ENCODE measurements around the gene EPHB6.

Gene EPHB6

DNA sequence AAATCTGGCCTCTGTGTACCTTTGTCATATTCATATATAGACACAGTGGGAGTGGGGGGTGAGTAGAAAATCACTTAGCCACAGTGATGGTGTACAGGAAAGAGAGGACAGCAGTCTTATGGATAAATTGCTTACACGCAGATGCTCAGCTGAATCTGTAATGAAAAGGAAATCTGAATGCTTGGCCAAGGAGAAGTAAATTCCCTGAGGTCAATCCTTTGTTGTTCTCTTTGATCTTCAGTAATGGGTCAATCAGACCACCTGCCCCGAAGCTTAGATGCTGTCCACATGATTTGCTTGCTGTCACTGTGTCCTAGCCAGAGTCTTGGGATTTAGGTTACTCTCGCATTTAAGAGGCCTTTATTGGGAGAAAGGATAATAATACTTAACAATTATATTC is 18.4 kb upstream of the EPHB6 start:
- DNase-seq = no peak

DNA sequence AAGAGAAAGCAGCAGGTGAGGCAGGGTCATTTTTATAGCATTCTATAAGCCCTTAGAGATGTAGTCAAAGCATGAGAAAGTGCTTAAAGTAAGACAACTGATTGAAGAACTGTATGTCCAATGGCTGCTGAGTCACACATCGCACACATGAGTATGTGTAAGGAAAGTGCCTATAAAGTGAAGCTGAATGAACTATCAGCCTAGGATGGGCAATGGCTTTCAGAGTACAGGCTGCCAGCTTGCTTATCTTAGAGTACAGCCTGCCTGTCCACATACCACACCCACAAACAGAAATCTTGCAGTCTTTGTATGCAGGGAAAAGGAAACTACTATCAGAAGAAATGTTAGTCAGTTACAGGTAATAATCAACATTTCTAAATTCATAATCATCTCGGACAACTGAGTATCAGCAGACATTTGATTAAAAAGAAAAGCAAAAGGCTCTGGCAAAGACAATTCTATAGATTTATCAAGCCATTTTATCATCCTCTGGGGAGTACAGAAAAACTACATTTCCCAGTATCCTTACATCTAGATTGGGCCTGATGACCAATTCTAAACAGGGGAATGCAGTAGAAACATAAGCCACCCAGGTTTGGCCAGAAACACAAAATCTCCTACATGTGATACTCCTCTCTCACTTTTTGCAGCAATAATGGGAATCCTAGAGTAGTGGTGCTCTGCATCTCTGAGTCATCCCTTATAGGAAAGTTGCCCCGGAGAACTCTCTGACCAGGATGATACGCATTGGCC is 16.2 kb upstream of the EPHB6 start:
- no peak for DNase-seq

DNA sequence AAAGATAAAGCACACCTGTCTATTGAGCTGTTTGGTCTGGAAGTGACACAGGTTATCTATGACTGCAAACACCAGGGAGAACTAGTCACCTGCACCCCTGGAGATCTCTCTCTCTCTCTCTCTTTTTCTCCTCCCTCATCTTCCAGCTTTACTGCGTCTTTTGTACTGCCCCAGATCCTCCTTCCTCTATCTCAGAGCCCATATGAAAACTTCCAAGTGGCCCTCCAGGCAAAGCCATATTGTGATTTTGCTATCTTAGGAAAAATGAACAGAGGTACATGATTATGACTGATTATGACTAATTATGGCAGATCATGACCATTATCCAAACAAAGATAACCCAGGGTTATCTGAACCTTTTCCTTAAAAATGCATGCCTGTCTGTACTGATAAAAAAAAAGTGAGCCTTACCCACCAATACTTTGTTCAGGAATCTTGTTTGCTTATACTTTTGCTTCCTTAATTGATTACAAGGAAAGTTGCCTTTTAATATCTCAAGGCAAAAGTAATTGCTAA is 12.6 kb upstream of the EPHB6 start:
- no peak for DNase-seq

DNA sequence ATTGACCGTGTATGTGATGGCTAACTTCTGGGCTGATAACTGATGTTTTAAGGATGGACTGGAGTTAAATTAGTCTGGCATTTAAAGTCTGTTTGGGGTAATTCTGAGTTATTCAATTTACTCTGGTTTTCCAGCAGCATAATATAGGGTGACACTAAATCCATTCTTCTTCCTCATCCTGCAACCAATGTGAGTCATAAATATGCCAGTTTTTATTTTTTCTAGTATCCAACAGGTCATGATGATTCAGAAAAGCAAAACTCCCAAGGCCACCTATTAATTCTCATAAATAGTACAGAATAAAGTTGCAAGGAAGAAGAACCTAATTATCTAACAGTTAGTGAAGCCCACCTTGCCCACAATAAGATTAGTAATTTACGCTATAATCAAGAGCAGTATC is 7.5 kb upstream of the EPHB6 start:
- DNase-seq = no peak

DNA sequence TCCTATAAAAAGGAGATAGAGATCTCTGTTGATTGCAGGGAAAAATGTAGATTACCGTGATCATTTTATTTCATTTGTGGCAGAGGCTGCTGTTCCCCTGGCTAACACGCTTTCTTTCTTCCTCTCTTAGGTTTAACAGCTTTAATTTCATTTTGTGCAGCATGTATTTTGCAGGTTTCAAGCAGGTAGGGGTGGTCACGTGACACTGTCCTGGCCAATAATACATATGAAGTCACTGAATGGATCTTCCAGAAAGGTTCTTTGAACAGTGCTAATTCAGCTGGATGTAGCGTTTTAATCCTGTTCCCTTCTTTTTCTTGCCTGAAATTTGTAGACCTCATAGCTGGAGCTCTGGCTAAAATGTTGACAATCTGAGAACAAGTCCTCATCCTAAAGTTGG is 3.6 kb upstream of the EPHB6 start:
- DNase-seq = no peak

DNA sequence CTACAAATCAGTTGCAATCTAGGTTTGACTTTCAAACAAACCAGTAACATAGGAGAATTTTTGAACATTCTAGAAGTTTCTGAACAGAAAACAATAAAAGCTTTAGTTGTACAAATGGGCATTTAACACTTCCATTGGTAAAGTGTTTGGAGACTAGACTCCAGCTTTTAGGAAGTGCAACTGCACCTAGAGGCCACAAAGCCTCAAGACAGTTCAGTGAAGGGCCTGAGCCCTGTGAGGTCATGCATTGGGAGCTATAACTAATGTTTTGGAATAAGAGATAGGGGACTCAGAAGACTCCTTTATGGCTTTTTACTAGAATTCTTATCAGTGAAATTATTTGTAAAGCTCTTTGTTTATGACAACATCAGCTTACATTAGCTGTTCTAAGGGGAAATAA is 3.0 kb upstream of the EPHB6 start:
- DNase-seq = no peak

DNA sequence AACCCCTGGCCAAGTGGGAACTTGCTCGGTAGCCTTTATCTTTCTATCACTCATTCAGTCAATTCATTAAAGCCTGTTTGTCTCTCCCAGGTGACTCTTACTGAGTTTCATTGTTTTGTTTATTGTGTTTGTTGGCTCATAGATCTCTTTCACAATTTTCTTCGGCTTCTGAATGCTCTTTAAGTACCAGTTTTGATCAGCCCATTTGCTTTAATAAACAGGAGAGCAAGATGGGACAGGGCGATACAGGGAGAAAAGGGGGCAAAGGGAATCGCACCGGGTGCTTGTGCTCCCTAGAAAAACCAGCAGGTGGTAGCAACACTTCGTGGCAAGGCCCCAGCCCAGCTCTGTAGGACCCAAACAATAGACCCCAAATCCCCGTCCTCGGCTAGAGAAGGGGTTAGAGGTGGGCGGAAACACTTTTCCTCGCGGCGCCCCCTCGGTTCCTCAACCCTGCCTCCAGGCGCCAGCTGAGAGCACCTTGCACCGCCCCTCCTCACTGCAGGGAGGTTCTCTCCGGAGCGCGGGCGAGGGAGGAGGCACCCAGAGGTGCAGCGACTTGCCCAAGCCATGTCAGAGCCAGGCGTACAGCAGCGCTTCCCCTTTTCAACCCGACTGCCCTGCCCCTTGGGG is 1.0 kb upstream of the EPHB6 start:
- DNase-seq = peak; percentile 69

DNA sequence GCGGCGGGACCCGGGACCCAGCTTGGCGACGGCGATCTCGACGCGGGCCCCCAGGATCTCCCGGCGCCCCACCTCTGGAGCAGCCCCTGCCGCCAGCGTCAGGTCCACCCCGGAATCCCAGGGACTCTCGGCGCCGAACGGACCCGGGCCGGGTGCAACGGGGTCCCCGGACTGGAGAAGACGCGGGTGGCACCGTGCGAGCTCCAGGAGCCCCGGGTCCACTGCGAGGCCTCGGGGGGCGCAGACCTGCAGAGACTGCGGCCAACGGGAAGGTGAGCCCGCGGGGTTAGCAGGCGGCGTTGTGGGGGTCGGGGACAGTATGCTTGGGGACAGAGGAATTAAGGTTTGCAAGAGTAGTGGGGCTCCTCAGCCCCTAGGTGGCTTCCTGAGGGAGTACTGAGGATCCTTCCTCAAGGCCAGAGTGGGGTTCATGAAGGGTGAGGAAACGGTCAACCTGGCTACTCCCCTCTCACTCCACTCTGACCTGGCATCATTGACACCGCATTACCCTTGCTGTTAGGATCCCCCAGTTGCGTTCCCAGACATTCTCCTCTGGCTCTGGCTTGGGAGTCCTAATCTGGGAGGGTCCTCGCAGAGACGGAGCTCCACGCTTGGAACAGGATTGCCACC is 353 bp downstream of the EPHB6 start:
- no peak for DNase-seq

DNA sequence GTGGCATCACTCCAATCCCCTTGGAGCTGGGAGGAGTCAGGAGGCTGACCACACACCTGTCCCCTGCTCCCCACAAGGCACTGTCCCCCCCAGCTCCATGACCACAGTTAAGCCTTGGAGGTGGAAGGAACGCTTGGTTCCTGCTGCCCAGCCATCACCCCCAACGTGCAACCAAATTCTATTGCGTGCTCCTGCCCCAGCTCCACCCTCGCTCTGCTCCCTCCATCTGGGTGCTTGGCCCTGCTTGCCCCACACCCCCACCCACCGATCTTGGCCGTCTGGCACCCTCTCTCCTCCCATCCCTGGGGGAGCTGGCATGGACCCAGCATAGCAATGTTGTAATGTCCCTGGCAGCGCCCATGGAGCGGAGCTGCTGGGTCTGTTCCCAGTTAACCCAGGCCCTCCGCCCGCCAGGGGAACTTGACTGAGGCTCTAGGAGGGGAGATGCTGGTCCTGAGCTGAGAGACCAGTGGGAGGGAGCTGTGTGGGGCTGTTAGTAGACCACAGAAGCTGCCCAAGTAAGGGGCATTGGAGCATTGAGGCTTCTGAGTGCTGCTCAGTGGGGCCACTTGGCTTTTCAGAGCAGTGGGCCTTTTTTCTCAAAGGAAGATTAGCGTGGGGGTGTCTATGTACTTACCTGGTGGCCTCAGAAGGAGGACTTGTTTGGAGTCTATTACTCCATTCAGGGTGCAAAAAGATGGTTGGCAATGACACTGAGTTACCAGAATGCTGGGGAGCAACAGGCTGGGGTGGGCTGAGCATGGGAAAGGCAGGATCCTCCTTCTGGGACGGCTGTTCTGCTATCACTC is 1.1 kb downstream of the EPHB6 start:
- no peak for DNase-seq

DNA sequence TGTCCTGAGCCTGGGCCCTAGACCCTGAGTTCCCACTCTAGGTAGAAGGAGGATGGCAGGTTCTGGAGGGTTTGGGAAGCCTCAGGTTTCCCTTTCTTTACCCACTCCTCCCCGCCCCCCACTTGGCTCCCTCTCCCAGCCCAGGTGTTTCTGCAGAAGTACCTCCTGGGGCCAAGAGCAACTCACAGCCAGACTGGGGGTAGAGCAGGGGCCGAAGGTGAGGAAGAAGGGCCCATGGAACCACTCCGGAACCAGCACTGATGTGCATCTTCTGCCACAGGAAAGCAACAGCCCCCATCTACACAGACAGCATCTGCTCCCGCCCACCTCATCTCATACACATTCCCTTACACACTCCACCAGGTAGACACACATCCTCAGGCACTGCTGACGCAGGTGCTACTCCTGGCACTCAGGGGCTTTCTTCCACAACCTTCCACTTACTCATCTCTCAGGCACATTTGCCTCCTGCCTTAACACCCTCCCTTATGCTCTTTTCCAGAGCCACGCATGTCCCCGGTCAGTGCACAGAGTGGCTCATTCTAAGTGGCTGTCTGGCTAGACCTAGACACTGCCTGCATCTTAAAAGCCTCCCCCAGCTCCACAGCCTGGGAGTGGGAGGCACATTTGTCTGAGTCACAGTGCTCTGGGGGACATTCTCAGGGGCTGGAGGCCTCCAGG is 1.8 kb downstream of the EPHB6 start:
- DNase-seq = no peak

DNA sequence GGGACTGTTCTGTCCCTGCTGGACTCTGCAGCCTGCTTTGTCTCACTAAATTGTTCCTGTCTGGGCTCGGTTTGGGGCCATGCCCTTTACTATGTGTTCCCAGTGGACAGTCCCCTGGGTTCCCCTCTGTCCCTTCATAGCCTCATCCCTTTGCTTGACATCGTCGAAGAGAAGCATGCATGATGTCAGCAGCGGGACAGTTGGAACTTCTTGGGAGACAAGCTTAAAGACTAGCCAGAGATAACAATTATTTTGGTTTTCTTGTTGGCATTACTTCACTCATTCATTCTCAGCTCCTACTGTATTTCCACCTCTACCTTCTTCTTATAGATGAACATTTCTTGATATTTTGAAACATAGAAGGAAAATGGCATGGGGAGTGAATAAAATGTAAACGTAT is 2.7 kb downstream of the EPHB6 start:
- no peak for DNase-seq

DNA sequence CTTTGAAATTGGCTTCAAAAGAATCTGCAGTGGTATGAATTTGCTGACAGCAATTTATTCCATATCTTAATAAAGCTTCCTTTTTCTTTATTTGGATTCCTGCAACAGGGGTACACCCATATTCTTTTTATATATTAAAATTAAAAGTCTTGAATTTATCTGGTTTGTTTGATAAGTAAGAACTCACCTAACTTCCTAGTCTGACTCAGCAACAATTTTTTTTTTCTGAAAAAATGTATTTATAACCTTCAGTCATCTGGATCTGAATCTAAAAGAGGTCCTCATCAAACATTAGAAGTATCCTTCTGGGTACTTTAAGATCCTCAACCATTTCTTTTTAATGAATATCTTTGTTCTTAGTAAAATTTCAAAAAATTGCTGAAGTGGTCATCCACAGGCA is 4.5 kb downstream of the EPHB6 start:
- DNase-seq = no peak

DNA sequence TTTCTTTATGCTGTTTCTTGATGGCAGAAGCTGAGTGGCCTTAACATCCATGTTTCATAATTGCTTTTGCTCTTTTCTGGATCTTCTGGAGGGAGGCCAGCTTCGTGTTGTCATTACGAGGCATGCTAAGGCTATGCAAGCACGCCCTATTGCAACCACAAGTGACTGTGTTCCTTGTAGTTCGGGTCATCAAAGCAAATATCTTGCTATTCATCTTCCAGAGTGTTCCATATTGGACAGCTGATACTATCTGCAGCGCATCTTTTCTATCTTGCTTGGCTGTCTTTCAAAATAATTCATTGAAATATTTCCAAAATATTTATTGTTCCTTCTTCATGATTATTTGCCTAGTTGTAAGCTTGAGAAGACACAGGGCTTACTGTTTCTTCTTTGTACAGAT is 5.0 kb downstream of the EPHB6 start:
- DNase-seq = no peak

DNA sequence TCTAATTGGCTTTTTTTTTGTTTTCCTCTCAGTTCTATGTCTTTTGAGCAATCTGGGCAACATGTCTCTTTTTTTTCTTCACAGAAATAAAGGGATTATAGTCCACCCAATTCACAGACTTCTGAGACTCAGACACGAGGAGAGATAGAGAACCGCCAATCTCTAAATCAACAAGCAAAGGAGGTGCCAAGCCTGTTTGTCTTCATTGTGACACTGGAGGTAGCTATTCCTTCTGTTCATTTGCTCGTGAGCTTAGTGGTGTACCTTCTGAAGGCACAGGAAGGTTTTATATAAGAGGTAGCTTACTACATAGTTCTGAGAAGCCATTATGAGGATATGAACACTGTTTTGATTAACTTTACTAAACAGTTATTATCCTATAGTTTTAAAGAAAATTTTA is 6.1 kb downstream of the EPHB6 start:
- no peak for DNase-seq

DNA sequence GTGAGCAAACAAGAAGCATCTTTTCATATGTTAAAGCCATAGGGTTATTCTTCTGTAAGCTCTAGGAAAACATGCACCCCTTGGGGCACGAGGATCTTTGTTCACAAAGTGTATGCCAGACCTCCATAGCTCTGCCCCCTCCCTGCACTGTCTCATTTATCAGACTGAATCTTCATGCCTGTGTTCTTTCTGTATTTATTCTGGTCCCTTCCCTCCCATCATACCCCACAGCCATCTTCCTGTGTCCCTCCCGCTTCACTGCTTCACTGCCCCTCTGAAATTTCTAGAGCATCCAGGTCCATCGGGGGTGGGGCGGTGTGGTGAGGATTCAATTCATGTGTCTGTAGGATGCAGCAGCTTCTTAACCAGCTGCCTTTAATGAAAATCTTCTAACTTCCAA is 7.5 kb downstream of the EPHB6 start:
- no peak for DNase-seq

DNA sequence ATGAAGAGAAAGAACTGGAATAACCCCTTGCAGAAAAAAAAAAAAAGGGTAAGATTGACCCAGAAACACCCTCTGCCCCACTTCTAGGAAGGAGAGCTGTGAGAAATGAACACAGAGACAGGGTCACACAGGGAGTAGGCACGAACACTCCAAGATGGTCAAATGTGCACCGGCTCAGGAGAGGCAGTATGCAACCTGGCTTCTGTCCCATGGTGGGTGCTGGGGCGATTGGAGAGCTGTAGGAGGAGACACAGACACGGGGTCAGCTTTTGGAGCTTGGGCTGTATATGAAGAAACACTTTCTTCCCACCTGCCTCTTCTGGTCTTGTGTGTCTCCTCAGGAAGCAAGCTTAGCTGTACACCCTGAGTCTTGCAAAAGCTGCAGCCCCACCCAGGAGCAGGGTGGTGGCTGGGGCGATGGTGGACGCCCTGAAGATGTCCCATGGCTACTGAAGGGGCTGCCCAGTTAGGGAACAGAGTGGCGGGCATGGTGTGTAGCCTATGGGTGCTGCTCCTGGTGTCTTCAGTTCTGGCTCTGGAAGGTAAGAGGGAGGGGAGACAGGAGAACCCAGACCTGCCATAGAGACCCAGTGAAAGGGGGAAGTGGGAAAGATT is 8.0 kb downstream of the EPHB6 start:
- no peak for DNase-seq

DNA sequence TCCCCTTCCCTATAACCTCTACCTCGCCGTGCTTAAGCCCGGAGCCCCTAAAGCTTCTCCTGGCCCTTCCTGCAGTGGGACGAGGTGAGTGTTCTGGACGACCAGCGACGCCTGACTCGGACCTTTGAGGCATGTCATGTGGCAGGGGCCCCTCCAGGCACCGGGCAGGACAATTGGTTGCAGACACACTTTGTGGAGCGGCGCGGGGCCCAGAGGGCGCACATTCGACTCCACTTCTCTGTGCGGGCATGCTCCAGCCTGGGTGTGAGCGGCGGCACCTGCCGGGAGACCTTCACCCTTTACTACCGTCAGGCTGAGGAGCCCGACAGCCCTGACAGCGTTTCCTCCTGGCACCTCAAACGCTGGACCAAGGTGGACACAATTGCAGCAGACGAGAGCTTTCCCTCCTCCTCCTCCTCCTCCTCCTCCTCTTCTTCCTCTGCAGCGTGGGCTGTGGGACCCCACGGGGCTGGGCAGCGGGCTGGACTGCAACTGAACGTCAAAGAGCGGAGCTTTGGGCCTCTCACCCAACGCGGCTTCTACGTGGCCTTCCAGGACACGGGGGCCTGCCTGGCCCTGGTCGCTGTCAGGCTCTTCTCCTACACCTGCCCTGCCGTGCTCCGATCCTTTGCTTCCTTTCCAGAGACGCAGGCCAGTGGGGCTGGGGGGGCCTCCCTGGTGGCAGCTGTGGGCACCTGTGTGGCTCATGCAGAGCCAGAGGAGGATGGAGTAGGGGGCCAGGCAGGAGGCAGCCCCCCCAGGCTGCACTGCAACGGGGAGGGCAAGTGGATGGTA is 9.2 kb downstream of the EPHB6 start:
- DNase-seq = no peak

DNA sequence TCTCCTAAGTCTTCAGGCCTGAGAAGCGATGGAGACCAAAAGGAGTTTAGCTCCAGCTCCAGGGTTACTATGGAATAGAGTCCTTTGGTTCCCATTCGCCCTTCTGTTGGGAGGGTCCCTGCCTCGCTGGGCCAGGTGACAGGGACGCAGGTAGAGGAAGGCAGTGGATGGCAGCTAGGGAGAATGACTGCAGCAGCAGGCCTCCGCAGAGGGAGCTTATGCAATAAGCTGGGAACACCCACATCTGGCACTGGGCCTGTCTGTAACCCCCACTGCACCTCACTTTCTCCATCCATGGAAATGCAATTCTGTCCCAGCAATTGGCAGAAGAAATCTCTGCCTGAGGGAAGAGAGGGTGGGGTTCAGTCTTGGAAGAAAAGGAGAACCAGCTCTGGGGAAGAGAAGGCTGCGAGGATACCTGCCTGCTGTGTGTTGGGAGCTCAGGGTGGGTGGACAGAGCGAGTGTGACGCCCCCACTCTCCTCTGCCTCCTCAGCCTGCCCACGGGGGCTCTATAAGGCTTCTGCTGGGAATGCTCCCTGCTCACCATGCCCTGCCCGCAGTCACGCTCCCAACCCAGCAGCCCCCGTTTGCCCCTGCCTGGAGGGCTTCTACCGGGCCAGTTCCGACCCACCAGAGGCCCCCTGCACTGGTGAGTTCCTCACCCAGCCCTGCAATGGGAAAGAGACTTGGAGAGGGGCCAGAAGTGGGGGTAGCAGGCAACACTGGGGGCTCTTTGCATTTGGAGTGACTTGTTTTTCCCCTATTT is 10.3 kb downstream of the EPHB6 start:
- DNase-seq = no peak

DNA sequence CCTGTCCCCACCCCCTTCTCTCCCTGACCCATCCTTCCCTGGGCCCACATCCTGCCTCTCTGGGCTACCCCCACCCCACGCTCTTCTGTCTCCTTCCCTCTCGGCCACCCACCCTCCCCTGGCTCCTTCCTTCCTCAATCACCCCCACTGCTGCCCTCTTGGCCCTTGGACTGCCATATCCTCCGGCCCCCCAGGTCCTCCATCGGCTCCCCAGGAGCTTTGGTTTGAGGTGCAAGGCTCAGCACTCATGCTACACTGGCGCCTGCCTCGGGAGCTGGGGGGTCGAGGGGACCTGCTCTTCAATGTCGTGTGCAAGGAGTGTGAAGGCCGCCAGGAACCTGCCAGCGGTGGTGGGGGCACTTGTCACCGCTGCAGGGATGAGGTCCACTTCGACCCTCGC is 10.9 kb downstream of the EPHB6 start:
- DNase-seq = no peak

DNA sequence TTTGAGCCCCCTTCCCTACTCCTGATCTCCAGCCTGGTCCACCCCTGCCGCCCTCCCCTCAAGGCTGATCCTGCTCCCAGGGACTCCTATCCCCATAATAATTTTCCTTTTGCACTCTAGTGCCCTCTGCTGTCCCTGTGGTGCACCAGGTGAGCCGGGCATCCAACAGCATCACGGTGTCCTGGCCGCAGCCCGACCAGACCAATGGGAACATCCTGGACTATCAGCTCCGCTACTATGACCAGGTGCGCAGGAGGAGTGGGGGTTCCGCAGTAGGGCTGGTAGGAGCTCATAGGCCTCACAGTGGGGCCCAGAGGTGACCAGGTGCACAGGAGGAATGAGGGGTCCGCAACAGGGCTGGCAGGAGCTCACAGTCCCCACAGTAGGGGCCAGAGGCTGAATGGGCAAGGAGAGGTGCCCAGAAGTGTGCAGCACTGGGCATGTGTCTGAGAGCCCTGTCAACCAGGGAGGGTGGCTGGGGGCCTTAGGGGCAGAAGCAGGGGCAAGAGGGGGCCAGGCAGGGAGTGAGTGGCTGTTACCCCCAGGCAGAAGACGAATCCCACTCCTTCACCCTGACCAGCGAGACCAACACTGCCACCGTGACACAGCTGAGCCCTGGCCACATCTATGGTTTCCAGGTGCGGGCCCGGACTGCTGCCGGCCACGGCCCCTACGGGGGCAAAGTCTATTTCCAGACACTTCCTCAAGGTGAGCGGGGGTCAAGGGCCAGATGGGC is 11.7 kb downstream of the EPHB6 start:
- DNase-seq = no peak

Data from activated CD4-positive, CD25-positive, alpha-beta regulatory T cell treated with anti-CD3 and anti-CD28 coated beads, Interleukin-2, amount 50 U/mL, for 72 hours (primary cell).